Measurements from ENCODE around the gene RCBTB2.

DNA sequence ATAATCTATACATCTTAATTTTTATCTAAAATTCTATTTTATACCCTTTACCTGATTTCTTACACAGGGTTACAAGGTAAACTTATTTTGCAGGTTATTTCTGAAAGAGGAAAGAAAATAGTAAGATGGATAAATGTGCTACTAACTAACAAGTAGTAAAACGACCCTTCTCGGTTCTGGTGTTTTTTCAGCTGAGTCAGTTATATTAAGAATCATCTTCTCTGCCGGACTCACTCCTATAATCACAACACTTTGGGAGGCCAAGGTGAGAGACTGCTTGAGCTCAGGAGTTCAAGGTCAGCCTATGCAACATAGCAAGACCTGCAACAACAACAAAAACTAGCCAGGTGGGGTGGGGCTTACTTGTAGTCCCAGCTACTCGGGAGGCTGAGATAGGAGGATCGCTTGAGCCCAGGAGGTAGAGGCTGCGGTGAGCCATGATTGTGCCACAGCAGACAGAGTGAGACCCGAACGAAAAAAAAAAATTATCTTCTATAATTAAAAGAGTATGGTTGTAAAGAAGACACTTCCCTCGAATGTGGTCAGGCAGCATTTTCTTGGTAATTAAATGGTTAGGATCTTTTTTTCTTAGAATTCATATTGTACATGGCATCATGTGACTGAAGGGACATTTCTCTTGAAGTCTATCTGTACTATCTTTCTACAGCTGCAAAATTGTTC is 27.9 kb upstream of the RCBTB2 start:
- TF ChIP-seq CTCF (conservative IDR thresholded peaks at IDR 0.05; ENCODE audit: low read length) (no peak), EZH2phosphoT487 (IDR thresholded peaks at IDR 0.05; ENCODE audit: borderline replicate concordance) (no peak)

All from Loucy (cell line).